H1 (cell line): ENCODE measurements around the gene LMO4. TPM values are rescaled to one million over a fixed set of nuclear protein-coding genes. Genes with fewer than 3 reads are reported as not detected.

Source experiments
- CTCF ChIA-PET: fragments of 300-600 bp; sonication (Branson Sonifier 250); formaldehyde crosslinking; loops from one replicate; lab custom pipeline; 2021; ENCODE audit not compliant: partially characterized antibody; lab: Charles Lee
- POLR2A ChIA-PET: fragments of 300-600 bp; sonication (Branson Sonifier 250); formaldehyde crosslinking; loops from one replicate; lab custom pipeline; 2021; ENCODE audit warnings: inconsistent platforms; ENCODE audit not compliant: partially characterized antibody; lab: Charles Lee
- DNase-seq, 2 experiments: peaks; one replicate each; pipeline versions ENCODE4 v3.0.0 to v3.0.0-alpha.2; 2010 to 2022; ENCODE audit warnings: low spot score in 2 of 2, low read depth in 1 of 2, mixed read lengths in 1 of 2
- FAIRE-seq: peaks from 2 replicates; lab custom pipeline; 2011; peaks lifted over from hg19 to GRCh38; lab: Jason Lieb, UNC
- H2AFZ ChIP-seq: 2 replicates; pipeline ENCODE4 v1.8.1; 2012; ENCODE audit warnings: low read length, inconsistent platforms
- H2AK5ac ChIP-seq: 2 replicates; pipeline ENCODE4 v1.6.1; 2013; ENCODE audit warnings: low read depth, low read length
- H2BK120ac ChIP-seq: replicated peaks from 2 replicates; pipeline ENCODE3; 2013; ENCODE audit warnings: low read depth, low read length, inconsistent platforms
- H2BK12ac ChIP-seq: 2 replicates; pipeline ENCODE4 v1.6.1; 2013; ENCODE audit warnings: low read depth, low read length
- H2BK15ac ChIP-seq: 2 replicates; pipeline ENCODE4 v1.6.1; 2013; ENCODE audit warnings: low read length
- H2BK20ac ChIP-seq: 2 replicates; pipeline ENCODE4 v1.6.1; 2013; ENCODE audit warnings: low read length
- H2BK5ac ChIP-seq: 2 replicates; pipeline ENCODE4 v1.6.1; 2013; ENCODE audit warnings: low read depth, low read length
- H3K14ac ChIP-seq: 2 replicates; pipeline ENCODE4 v1.6.1; 2013; ENCODE audit warnings: inconsistent platforms; ENCODE audit not compliant: insufficient read length
- H3K18ac ChIP-seq: 2 replicates; pipeline ENCODE4 v1.6.1; 2013; ENCODE audit warnings: low read length; ENCODE audit errors: extremely low read depth
- H3K23ac ChIP-seq: 2 replicates; pipeline ENCODE4 v1.6.1; 2013; ENCODE audit warnings: inconsistent platforms; ENCODE audit not compliant: insufficient read length
- H3K23me2 ChIP-seq: 2 replicates; pipeline ENCODE4 v1.6.1; 2013; ENCODE audit warnings: low read depth, low read length
- H3K27ac ChIP-seq: 2 replicates; pipeline ENCODE4 v1.6.1; 2011; ENCODE audit warnings: low read depth, low read length, inconsistent platforms
- H3K27me3 ChIP-seq, 4 experiments: replicated peaks in 1 of 4; 1 replicate in 1 of 4; 2 replicates in 3 of 4; pipeline versions ENCODE4 v1.6.1 to v1.8.1; 2011 to 2013; ENCODE audit warnings: low read length in 3 of 4, mild to moderate bottlenecking in 3 of 4, inconsistent platforms in 2 of 4, mixed read lengths in 2 of 4, moderate library complexity in 1 of 4; ENCODE audit not compliant: control insufficient read depth in 3 of 4, insufficient read depth in 3 of 4; ENCODE audit errors: extremely low read depth in 1 of 4
- H3K36me3 ChIP-seq, 4 experiments: 2 replicates each; pipeline versions ENCODE4 v1.6.1 to v1.8.1; 2011 to 2013; ENCODE audit warnings: mild to moderate bottlenecking in 4 of 4, low read length in 3 of 4, moderate library complexity in 2 of 4, control low read depth in 1 of 4, inconsistent platforms in 1 of 4; ENCODE audit not compliant: insufficient read depth in 4 of 4, control insufficient read depth in 2 of 4
- H3K4ac ChIP-seq: replicated peaks from 2 replicates; pipeline ENCODE3; 2013; ENCODE audit warnings: low read length, low read depth, mixed read lengths, inconsistent platforms; ENCODE audit not compliant: insufficient read length
- H3K4me1 ChIP-seq, 4 experiments: replicated peaks in 1 of 4; 1 replicate in 1 of 4; 2 replicates in 3 of 4; pipeline versions ENCODE4 v1.6.1 to v1.8.1; 2011 to 2013; ENCODE audit warnings: low read length in 3 of 4, inconsistent platforms in 2 of 4, mixed read lengths in 1 of 4; ENCODE audit not compliant: insufficient read depth in 4 of 4, control insufficient read depth in 3 of 4
- H3K4me2 ChIP-seq, 2 experiments: 2 replicates each; pipeline versions ENCODE4 v1.6.1 to v1.8.1; 2011 to 2013; ENCODE audit warnings: low read depth in 2 of 2, low read length in 2 of 2, control low read depth in 1 of 2, inconsistent platforms in 1 of 2, mild to moderate bottlenecking in 1 of 2; ENCODE audit not compliant: insufficient read depth in 1 of 2
- H3K4me3 ChIP-seq, 4 experiments: fragments of 200-600, 300-600 bp in 1 of 4; sonication (generic), shearing (Covaris generic), sonication (Bioruptor Twin) in 1 of 4; 2 replicates each; pipeline versions ENCODE4 v1.5.1 to v1.8.1; 2011 to 2016; ENCODE audit warnings: low read length in 4 of 4, low read depth in 3 of 4, control low read depth in 2 of 4, inconsistent platforms in 2 of 4, mild to moderate bottlenecking in 2 of 4, mixed read lengths in 1 of 4, moderate library complexity in 1 of 4; ENCODE audit not compliant: insufficient read depth in 2 of 4; ENCODE audit errors: extremely low read depth in 1 of 4
- H3K56ac ChIP-seq: replicated peaks from 2 replicates; pipeline ENCODE3; 2013; ENCODE audit warnings: low read depth, mild to moderate bottlenecking, mixed read lengths, low read length, inconsistent platforms; ENCODE audit not compliant: insufficient read length
- H3K79me1 ChIP-seq: 2 replicates; pipeline ENCODE4 v1.6.1; 2013; ENCODE audit warnings: low read depth, low read length, control low read depth
- H3K79me2 ChIP-seq, 2 experiments: 2 replicates each; pipeline versions ENCODE4 v1.6.1 to v1.8.1; 2012 to 2013; ENCODE audit warnings: low read length in 2 of 2, mild to moderate bottlenecking in 2 of 2, inconsistent platforms in 1 of 2; ENCODE audit not compliant: insufficient read depth in 2 of 2, control insufficient read depth in 1 of 2
- H3K9ac ChIP-seq, 4 experiments: replicated peaks in 1 of 4; 1 replicate in 1 of 4; 2 replicates in 3 of 4; pipeline versions ENCODE4 v1.6.1 to v1.8.1; 2011 to 2013; ENCODE audit warnings: low read depth in 3 of 4, low read length in 3 of 4, control low read depth in 2 of 4, mild to moderate bottlenecking in 2 of 4, moderate library complexity in 2 of 4, inconsistent platforms in 1 of 4; ENCODE audit errors: extremely low read depth in 1 of 4
- H3K9me3 ChIP-seq, 2 experiments: 2 replicates each; pipeline versions ENCODE4 v1.6.1 to v1.8.1; 2012 to 2013; ENCODE audit warnings: mild to moderate bottlenecking in 2 of 2, moderate library complexity in 2 of 2, control low read depth in 1 of 2, inconsistent platforms in 1 of 2, low read depth in 1 of 2, low read length in 1 of 2, mixed read lengths in 1 of 2; ENCODE audit not compliant: insufficient read depth in 2 of 2
- H4K20me1 ChIP-seq, 2 experiments: replicated peaks in 1 of 2; 2 replicates each; pipeline versions ENCODE3 to v1.8.1; 2011 to 2013; ENCODE audit warnings: inconsistent platforms in 2 of 2, low read length in 2 of 2, mild to moderate bottlenecking in 1 of 2; ENCODE audit not compliant: insufficient read depth in 2 of 2, control insufficient read depth in 1 of 2
- H4K5ac ChIP-seq: 2 replicates; pipeline ENCODE4 v1.6.1; 2013; ENCODE audit warnings: low read length, low read depth, mixed read lengths, inconsistent platforms; ENCODE audit not compliant: insufficient read length
- H4K8ac ChIP-seq: 2 replicates; pipeline ENCODE4 v1.8.0; 2013; ENCODE audit warnings: mild to moderate bottlenecking, moderate library complexity, low read length, inconsistent platforms; ENCODE audit not compliant: insufficient read depth; ENCODE audit errors: extremely low read depth
- H4K91ac ChIP-seq: replicated peaks from 2 replicates; pipeline ENCODE3; 2013; ENCODE audit warnings: low read length, mixed read lengths, inconsistent platforms; ENCODE audit not compliant: insufficient read length
- BCL11A ChIP-seq, 2 experiments: IDR thresholded peaks; one replicate each; pipeline ENCODE4 v1.6.1; 2011; ENCODE audit warnings: low read depth in 2 of 2, low read length in 2 of 2, mild to moderate bottlenecking in 2 of 2
- CTBP2 ChIP-seq: IDR thresholded peaks from 2 replicates; pipeline ENCODE4 v1.7.0; 2011; ENCODE audit warnings: borderline replicate concordance, mild to moderate bottlenecking, moderate library complexity, mixed read lengths, low read length; ENCODE audit not compliant: insufficient read depth, insufficient read length
- HDAC6 ChIP-seq: IDR thresholded peaks from one replicate; pipeline ENCODE4 v1.7.1; 2012; ENCODE audit warnings: low read depth, mild to moderate bottlenecking, inconsistent platforms, low read length, moderate library complexity
- KDM4A ChIP-seq: IDR thresholded peaks from one replicate; pipeline ENCODE4 v1.7.1; 2012; ENCODE audit warnings: low read depth, mild to moderate bottlenecking, moderate library complexity, low read length, inconsistent platforms; ENCODE audit not compliant: severe bottlenecking
- MAX ChIP-seq: IDR thresholded peaks from 2 replicates; pipeline ENCODE4 v1.6.1; 2012; ENCODE audit warnings: inconsistent platforms
- NANOG ChIP-seq: IDR thresholded peaks from 2 replicates; pipeline ENCODE4 v1.6.1; 2011; ENCODE audit warnings: low read length, low read depth, mild to moderate bottlenecking, inconsistent platforms; ENCODE audit not compliant: insufficient read depth, poor library complexity, severe bottlenecking
- RBBP5 ChIP-seq: IDR thresholded peaks from 2 replicates; pipeline ENCODE4 v1.7.1; 2012; ENCODE audit warnings: low read depth, mild to moderate bottlenecking, inconsistent platforms, low read length, moderate library complexity, borderline replicate concordance
- SAP30 ChIP-seq: fragments of 300-600 bp; sonication (generic); IDR thresholded peaks from 2 replicates; pipeline ENCODE4 v1.7.1; 2012; ENCODE audit warnings: low read length, moderate library complexity, mild to moderate bottlenecking, inconsistent platforms; ENCODE audit not compliant: insufficient read depth, insufficient replicate concordance
- TAF7 ChIP-seq: optimal IDR thresholded peaks from 2 replicates; pipeline ENCODE3; 2011; ENCODE audit warnings: low read depth, mild to moderate bottlenecking, inconsistent platforms, low read length, moderate library complexity, borderline replicate concordance
- WGBS, 2 experiments: shearing (Covaris generic) in 1 of 2; methylation state at CpG; one replicate each; pipeline versions ENCODE4 v1.1.6 to v1.1.7; 2013 to 2015; ENCODE audit warnings: low lambda C conversion rate in 2 of 2, mixed read lengths in 2 of 2, inconsistent platforms in 1 of 2, low coverage in 1 of 2, missing lambda C conversion rate in 1 of 2; ENCODE audit not compliant: insufficient replicate concordance in 2 of 2, insufficient coverage in 1 of 2, insufficient read length in 1 of 2; ENCODE audit errors: extremely low coverage in 1 of 2, missing lambda C conversion rate in 1 of 2; 5-methylcytosine and 5-hydroxymethylcytosine counted together
- polyA plus RNA-seq, 7 experiments: library from polyadenylated mRNA; depleted of rRNA in 3 of 7; stranded (reverse) in 5 of 7; unstranded in 2 of 7; fragments of >200 nt in 5 of 7; fragments of 200-250 nt in 2 of 7; gene quantifications; 1 replicate in 5 of 7; 2 replicates in 1 of 7; 4 replicates in 1 of 7; pipeline versions ENCODE4 v1.2.1 to v1.2.3, GENCODE V29; 2011 to 2013; ENCODE audit warnings: missing spikeins in 2 of 7, mixed read lengths in 2 of 7
- total RNA-seq: library from RNA; stranded (reverse); fragmentation: NEBNext Ultra II Directional; extraction: Animal tissue kit (Norgen Biotek cat#: 25700); gene quantifications from 2 replicates; pipeline ENCODE4 v1.2.1, GENCODE V29; 2021

LMO4 gene
- total and polyA plus RNA-seq, 2 of the 8 experiments (the other 6 are each of a cell fraction or from before 2014, with no cell fraction given), result 71.7 to 98.7 TPM

- Histone ChIP-seq H2BK120ac (no peak overlapping the region), H2BK20ac (no peak overlapping the region), H3K56ac (no peak overlapping the region), H3K4me3 (peak overlapping the region; percentile 54 to 82 (median 54)), H2BK15ac (no peak overlapping the region), H3K14ac (no peak overlapping the region), H2BK5ac (no peak overlapping the region), H3K9ac (peak overlapping the region; percentile 57 to 81 (median 72)), H3K23ac (no peak overlapping the region), H3K4ac (no peak overlapping the region), H3K27me3 (no peaks in the 10 kb centered on the region), H4K91ac (no peak overlapping the region), H4K5ac (no peak overlapping the region), H4K8ac (peak overlapping the region; percentile 92), H2BK12ac (no peak overlapping the region), H3K27ac (peak overlapping the region; percentile 81), H3K4me1 (peaks cover 2 to 22% (median 18%) of the 10 kb centered on the region in 4 experiments; a peak in 6 of 7 replicates), H3K36me3 (peaks cover 10 to 43% (median 20%) of the 10 kb centered on the region in 4 experiments), H3K79me2 (peaks cover 5 to 65% of the 10 kb centered on the region in 2 experiments; a peak in 3 of 4 replicates), H2AK5ac (no peak overlapping the region), H3K4me2 (peak overlapping the region; percentile 76 to 88), H3K18ac (0 out of 2 replicates have a peak overlapping the region, but pooled peaks have one; percentile 14), H3K79me1 (peaks cover 3% of the 10 kb centered on the region; the same call in 1 of the 2 replicates), H3K9me3 (no peaks in the 10 kb centered on the region), H2AFZ (no peak overlapping the region), H3K23me2 (peaks cover 12% of the 10 kb centered on the region), H4K20me1 (peaks cover 7 to 11% of the 10 kb centered on the region in 2 experiments)
- peak in 1 of 2 experiments; percentile 67 for DNase-seq
- no peak for FAIRE-seq
- 8% methylated on average over 15 of the region's 60 CpGs; no CpG with 5 or more reads in 1 of the 2 experiments for WGBS, 2 experiments
- POLR2A ChIA-PET, result interaction anchor here (0.7 to 13.4 kb wide), 9 partner anchors 10 to 421 kb away, joined by 3 to 184 read pairs (median 3); partner anchors contain the start of genes HS2ST1 and SELENOF
- CTCF ChIA-PET, result interaction anchor here (0.6 to 3.5 kb wide), 19 partner anchors 9 to 695 kb away, joined by 3 to 18 read pairs (median 3); no protein-coding TSS in a partner anchor
- TF ChIP-seq BCL11A (IDR thresholded peaks at IDR 0.05; ENCODE audit: low read depth in 2 of 2, low read length in 2 of 2) (no peak), CTBP2 (no peak), RBBP5 (peak; percentile 63; the same call in 1 of the 2 replicates), NANOG (no peak), HDAC6 (no peak), TAF7 (peak; percentile 14), KDM4A (no peak), MAX (no peak), SAP30 (no peak)
Observed at GRCh38 chr1:87335175-87335884, 6.7 kb downstream of the LMO4 start.
